Stimulated activated naive CD4-positive, alpha-beta T cell treated with Interleukin-2 at 50 U/mL for 16 hours (primary cell): Measurements from ENCODE around the gene USP37.
"Not testable (repeated sequence)": the region's sequence is repeated elsewhere in the genome, so short reads cannot be mapped to it uniquely, and the experiment has no call there.

Experiments used
- DNase-seq: peaks from one replicate; lab custom pipeline; 2025; lab: John Stamatoyannopoulos, UW

Gene USP37

DNA sequence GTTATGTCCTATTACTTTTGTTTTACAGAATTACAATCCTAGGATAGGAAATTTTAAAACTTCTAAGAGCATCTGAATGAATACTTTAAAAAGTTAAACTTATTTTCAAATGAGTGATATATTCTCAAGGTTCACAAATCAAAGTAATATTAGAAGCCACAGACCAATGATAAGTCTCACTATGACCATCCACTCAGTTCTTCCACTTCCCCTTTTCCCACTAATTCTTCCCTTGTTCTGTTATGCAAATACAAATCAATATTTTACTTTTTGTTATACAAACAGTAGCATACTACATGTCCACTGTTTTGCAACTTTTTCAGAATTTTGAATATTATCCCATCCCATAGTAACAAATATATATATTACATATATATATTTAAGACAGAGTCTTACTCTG is 20.2 kb downstream of the USP37 start:
- DNase-seq, result no peak

GRCh38 chr2:218547511-218547910 is 20.6 kb downstream of the USP37 start:
- no peak for DNase-seq

DNA sequence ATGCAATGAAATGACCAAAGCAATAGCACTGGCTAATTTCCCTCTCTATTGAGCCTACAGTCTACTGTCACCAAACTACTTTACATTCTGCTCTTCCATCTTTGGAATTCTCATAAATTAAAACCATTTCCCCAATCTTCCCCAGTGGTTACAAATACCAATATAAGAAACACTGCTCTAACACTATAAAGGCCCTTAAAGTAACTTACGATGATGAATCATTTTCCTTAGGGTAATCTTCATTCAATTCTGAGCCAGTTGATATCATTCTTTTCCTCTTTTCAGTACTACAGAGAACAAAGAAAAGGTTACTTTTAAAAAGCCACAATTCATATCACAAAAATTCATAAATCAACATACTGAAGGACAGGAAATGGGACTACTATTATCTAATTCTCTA is 22.1 kb downstream of the USP37 start:
- DNase-seq, result no peak

- no peak for DNase-seq
Observed at GRCh38 chr2:218540015-218540414, 28.1 kb downstream of the USP37 start.

- DNase-seq, result no peak
Observed at GRCh38 chr2:218536804-218537494, 31.2 kb downstream of the USP37 start.

DNA sequence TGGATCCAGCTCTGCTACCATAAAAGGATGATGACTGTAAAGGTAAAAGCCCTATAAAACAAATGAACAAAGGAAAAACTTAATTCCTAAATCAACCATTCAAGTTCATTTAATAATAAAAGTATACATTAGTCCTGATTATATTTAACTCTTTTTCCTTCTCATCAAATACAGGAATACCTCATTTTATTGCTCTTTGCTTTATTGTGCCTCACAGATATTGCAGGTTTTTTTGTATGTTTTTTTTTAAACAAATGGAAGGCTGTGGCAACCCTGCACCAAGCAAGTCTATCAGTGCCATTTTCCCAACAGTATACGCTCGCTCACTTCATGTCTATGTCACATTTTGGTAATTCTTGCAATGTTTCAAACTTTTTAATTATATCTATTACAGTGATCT is 38.2 kb downstream of the USP37 start:
- no peak for DNase-seq

DNA sequence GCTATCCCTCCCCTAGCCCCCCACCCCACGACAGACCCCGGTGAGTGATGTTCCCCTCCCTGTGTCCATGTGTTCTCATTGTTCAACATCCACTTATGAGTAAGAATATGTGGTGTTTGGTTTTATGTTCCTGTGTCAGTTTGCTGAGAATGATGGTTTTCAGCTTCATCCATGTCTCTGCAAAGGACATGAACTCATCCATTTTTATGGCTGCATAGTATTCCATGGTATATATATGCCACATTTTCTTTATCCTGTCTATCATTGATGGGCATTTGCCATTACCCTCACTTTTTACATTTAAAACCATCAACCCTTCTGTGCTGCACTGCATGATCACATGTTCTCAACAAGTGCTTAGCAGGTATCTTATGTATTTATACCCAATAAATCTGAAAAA is 39.7 kb downstream of the USP37 start:
- DNase-seq, result not testable (repeated sequence)

DNA sequence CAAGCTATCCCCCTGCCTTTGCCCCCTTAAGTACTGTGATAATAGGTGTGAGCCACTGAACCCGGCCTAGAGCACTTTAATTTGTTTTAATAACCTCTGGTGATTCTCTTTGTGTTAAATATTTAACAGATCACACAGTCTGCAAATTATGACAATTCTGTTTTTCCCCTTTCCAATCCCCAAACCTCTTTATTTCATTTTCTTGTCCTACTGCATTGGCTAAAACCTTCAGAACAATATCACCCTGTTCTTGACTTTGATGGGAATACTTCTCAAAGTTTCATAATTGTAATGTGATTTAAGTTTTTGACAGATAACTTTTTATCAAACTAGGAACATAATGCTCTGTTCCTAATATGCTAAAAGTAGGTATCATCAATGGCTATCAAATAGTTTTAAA is 44.5 kb downstream of the USP37 start:
- DNase-seq, result no peak

GRCh38 chr2:218518876-218519275 is 49.3 kb downstream of the USP37 start:
- DNase-seq, result no peak

DNA sequence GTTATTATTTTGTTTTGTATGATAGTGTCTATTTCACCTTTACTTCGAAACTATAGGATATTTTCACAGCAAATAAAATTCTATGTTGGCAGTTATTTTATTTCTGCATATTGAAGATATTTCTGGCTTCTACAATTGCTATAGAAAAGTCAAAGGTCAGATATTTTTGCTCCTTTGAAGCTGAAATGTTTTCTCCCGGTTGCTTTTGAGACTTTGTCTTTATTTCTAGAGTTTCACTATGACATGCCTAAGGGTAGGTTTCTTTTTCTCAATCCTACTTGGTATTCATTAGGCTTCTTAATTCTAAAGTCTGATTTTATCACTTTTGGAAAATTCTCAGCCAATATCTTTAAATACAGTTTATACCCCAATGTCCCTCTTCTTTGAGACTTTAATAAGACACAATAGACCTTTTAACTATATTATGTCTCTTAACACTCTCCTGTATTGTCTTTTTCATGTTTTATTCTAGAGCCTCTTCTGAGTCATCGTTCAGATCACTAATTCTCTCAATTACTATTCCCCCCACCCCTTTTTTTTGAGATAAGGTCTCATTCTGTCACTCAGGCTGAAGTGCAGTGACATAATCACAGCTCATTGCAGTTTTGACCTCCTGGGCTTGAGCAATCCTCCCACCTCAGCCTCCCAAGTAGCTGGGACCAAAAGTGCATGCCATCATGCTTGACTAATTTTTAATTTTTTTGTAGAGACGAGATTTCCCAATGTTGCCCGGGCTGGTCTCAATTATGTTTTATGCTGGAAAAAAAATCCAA is 50.5 kb downstream of the USP37 start:
- DNase-seq, result no peak

DNA sequence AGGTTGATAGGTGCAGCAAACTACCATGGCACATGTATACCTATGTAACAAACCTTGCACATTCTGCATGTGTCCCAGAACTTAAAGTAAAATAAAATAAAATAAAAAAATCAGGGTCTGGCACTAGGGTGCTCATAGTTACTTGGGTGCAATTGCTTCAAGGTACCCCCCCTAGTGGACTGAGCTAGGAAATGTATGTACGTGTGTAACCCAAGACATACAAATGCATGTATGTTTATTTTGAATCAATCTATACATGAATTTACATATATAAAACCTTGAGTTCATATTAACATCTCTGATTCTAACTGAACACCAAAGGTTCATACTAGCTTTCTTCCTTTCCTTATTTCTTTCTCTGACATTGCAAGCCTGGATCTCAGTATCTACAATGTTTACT is 51.5 kb downstream of the USP37 start:
- DNase-seq, result no peak

GRCh38 chr2:218513676-218514075 is 54.5 kb downstream of the USP37 start:
- DNase-seq, result no peak

GRCh38 chr2:218508299-218508698 is 59.9 kb downstream of the USP37 start:
- no peak for DNase-seq

DNA sequence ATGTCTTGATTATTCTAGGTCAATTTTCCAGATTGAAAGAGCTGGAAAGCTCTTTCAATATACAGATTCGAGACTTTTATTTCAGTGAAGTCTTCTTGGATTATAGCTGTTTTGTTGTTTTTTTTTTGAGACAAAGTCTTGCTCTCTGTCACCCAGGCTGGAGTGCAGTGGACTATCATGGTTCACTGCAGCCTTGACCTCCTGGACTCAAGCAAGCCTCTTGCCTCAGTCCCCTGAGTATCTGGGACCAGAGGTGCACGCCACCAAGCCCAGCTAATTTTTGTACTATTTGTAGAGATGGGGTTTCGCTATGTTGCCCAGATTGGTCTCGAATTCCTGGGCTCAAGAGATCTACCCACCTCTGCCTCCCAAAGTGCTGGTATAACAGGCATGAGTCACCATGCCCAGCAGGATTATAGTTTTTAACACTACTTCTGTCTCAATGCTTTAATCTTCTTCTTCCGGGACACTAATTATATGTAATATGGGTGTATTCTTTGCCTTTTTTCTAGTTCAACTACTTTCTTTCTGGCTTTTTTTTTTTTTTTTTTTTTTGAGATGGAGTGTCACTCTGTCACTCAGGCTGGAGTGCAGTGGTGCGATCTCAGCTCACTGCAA is 62.3 kb downstream of the USP37 start:
- DNase-seq, result no peak

GRCh38 chr2:218501665-218502064 is 66.5 kb downstream of the USP37 start:
- DNase-seq, result no peak

- no peak for DNase-seq
Observed at GRCh38 chr2:218500501-218501060, 67.6 kb downstream of the USP37 start.

- no peak for DNase-seq
Observed at GRCh38 chr2:218485986-218486667, 82.0 kb downstream of the USP37 start.

GRCh38 chr2:218482651-218483050 is 85.5 kb downstream of the USP37 start:
- no peak for DNase-seq

GRCh38 chr2:218479595-218479994 is 88.6 kb downstream of the USP37 start:
- DNase-seq, result no peak

DNA sequence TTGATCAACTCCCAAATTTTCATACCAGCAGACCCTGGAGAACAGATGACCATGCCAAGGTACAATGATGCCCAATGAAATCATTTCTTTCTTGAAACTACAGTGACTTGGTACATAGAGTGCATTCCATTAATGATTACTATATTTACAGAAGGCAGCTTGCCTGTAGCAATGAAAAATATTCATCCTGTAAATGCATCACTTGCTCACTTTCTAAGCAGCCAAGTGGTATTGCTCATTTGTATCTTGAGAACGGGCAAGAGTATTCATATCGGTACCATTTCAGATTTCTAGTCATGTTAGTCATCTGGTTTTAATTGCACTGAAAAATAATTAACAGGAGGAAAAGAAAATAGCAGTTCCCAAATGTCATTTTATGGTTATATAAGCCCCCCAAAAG is 89.6 kb downstream of the USP37 start:
- DNase-seq, result no peak

DNA sequence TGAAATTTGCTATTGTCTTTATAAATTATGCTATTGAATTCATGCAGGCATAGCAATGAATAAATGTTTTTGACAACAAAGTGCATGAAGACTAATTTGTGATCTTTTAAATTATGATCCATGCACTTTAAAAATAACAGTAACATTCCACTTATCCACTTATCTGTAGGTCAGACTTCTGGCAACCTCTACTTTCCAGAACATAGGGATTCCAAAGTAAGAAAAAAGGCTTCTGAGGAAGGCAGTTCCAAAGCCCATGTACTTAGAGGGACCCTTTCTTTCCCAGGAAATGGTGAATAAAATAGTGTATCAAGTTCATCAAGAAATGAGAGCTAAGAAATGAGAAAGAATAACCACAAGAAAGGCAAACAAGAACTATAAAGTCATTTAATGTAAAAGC is 90.9 kb downstream of the USP37 start:
- DNase-seq, result no peak

DNA sequence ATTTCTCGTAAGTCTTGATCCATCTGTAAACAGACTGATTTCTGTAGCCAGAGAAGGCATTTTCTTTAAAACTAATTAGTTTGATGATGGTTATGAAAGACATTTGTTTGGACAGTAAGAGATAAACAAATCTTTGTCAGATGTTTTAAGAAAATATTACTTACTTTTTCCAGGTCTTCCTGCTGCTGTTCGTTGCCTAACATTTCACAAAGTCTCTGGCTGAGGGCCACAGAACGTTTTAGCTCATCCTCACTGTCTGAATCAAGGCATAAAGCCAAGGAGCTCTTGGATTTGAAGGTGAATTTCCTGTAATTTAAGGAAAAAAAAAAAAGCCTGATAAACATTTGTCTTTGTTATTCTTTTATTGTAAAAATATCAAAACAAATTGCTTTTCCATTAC is 91.5 kb downstream of the USP37 start:
- no peak for DNase-seq
